IMR-90 (cell line): ENCODE results near the gene RAB33B.

Source experiments
- BHLHE40 ChIP-seq: fragments of 150-350 bp; IDR thresholded peaks from 2 replicates; pipeline ENCODE4 v1.6.1; 2016; ENCODE audit warnings: mild to moderate bottlenecking, low read depth, low read length
- MAFK ChIP-seq: IDR thresholded peaks from 2 replicates; pipeline ENCODE4 v1.6.1; 2012; ENCODE audit warnings: low read depth, low read length, improper control_type of control experiment
- POLR2A ChIP-seq: IDR thresholded peaks from 2 replicates; pipeline ENCODE4 v1.6.1; 2012; ENCODE audit warnings: mild to moderate bottlenecking, low read depth, low read length
- RCOR1 ChIP-seq: IDR thresholded peaks from 2 replicates; pipeline ENCODE4 v1.6.1; 2012; ENCODE audit warnings: mild to moderate bottlenecking, low read length, improper control_type of control experiment; ENCODE audit not compliant: insufficient replicate concordance
- RFX5 ChIP-seq: IDR thresholded peaks from 2 replicates; pipeline ENCODE4 v1.8.0; 2012; ENCODE audit warnings: low read depth, mild to moderate bottlenecking, low read length, moderate library complexity
- TF ChIP-seq, protein P1 (sequence below): conservative IDR thresholded peaks from 2 replicates; pipeline ENCODE4 v1.5.1; 2012; ENCODE audit warnings: mild to moderate bottlenecking, low read depth, low read length, improper control_type of control experiment
- TF ChIP-seq, protein P2 (sequence below): fragments of 150-350 bp; IDR thresholded peaks from 2 replicates; pipeline ENCODE4 v1.6.1; 2017; ENCODE audit warnings: mild to moderate bottlenecking, antibody characterized with exemption, low read length, low read depth

DNA sequence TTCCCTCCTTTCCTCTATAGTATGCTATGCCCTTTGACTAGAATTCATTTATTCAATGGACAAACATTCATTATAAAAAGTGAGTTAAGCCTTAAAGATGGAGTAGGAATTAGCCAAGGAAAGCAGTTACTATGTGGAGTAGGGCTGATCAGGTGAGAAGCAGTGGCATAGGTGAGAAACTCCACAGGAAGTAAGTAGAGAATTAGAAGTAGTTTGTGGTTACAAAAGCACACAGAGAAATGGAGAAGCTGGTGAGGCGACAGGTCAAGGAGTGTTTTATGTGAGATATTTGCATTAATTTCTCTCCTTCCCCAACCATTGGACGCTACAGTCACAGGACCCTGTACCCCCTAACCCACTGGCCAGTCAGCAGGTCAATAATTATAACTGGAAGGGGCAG lies 71.5 kb downstream of the RAB33B start:
- TF ChIP-seq POLR2A (no peak), RFX5 (no peak), MAFK (no peak), RCOR1 (no peak), BHLHE40 (no peak)
- TF ChIP-seq, protein P1, sequence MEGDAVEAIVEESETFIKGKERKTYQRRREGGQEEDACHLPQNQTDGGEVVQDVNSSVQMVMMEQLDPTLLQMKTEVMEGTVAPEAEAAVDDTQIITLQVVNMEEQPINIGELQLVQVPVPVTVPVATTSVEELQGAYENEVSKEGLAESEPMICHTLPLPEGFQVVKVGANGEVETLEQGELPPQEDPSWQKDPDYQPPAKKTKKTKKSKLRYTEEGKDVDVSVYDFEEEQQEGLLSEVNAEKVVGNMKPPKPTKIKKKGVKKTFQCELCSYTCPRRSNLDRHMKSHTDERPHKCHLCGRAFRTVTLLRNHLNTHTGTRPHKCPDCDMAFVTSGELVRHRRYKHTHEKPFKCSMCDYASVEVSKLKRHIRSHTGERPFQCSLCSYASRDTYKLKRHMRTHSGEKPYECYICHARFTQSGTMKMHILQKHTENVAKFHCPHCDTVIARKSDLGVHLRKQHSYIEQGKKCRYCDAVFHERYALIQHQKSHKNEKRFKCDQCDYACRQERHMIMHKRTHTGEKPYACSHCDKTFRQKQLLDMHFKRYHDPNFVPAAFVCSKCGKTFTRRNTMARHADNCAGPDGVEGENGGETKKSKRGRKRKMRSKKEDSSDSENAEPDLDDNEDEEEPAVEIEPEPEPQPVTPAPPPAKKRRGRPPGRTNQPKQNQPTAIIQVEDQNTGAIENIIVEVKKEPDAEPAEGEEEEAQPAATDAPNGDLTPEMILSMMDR: no peak
- TF ChIP-seq, protein P2, sequence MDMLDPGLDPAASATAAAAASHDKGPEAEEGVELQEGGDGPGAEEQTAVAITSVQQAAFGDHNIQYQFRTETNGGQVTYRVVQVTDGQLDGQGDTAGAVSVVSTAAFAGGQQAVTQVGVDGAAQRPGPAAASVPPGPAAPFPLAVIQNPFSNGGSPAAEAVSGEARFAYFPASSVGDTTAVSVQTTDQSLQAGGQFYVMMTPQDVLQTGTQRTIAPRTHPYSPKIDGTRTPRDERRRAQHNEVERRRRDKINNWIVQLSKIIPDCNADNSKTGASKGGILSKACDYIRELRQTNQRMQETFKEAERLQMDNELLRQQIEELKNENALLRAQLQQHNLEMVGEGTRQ: no peak
